Hypothalamus (tissue), 51 donors: ENCODE results near the gene XPNPEP3.
"Not testable (repeated sequence)": the region's sequence is repeated elsewhere in the genome, so short reads cannot be mapped to it uniquely, and the experiment has no call there.

Source experiments
- DNase-seq, 51 donors: peaks; one replicate each; lab custom pipeline; 2025; lab: John Stamatoyannopoulos, UW

Gene XPNPEP3

GRCh38 chr22:40856513-40857308 lies at the start of gene XPNPEP3, which contains the start of gene ST13:
Gene XPNPEP3, plus strand, starts transcription at chr22:40857148. Its CDS starts 34 bp downstream, at chr22:40857182.
Gene ST13, minus strand, starts transcription at chr22:40856639. Its CDS starts 99 bp downstream, at chr22:40856540.
- peak; percentile 86 to 100 (median 95) for DNase-seq

GRCh38 chr22:40808018-40808841 lies 48.7 kb upstream of the XPNPEP3 start:
- peak in 1 of 51 donors; percentile 4 for DNase-seq

GRCh38 chr22:40813912-40814315 lies 43.0 kb upstream of the XPNPEP3 start:
- DNase-seq, result no peak

- no peak for DNase-seq
Measured at GRCh38 chr22:40817737-40818136, 39.2 kb upstream of the XPNPEP3 start.

- peak in 1 of 51 donors; percentile 10 for DNase-seq
Measured at GRCh38 chr22:40818192-40818746, 38.7 kb upstream of the XPNPEP3 start.

- peak; percentile 39 to 94 (median 80) for DNase-seq
Measured at GRCh38 chr22:40818747-40819598, 38.0 kb upstream of the XPNPEP3 start, which contains the start of gene SLC25A17. Gene SLC25A17, minus strand, starts transcription at chr22:40819346. Its CDS starts 98 bp downstream, at chr22:40819248.

GRCh38 chr22:40819599-40820140 lies 37.3 kb upstream of the XPNPEP3 start:
- no peak for DNase-seq

- no peak for DNase-seq
Measured at GRCh38 chr22:40823426-40823825, 33.5 kb upstream of the XPNPEP3 start.

GRCh38 chr22:40826292-40826691 lies 30.7 kb upstream of the XPNPEP3 start:
- not testable (repeated sequence) for DNase-seq

GRCh38 chr22:40826984-40827741 lies 29.8 kb upstream of the XPNPEP3 start:
- no peak for DNase-seq

GRCh38 chr22:40829131-40829530 lies 27.8 kb upstream of the XPNPEP3 start:
- DNase-seq, result no peak

- no peak for DNase-seq
Measured at GRCh38 chr22:40834619-40835018, 22.3 kb upstream of the XPNPEP3 start.

GRCh38 chr22:40838486-40838885 lies 18.5 kb upstream of the XPNPEP3 start:
- DNase-seq, result no peak

- DNase-seq, result no peak
Measured at GRCh38 chr22:40844951-40845350, 12.0 kb upstream of the XPNPEP3 start.

- DNase-seq, result not testable (repeated sequence)
Measured at GRCh38 chr22:40845816-40846215, 11.1 kb upstream of the XPNPEP3 start.

- DNase-seq, result no peak
Measured at GRCh38 chr22:40853333-40853732, 3.6 kb upstream of the XPNPEP3 start.

- no peak for DNase-seq
Measured at GRCh38 chr22:40853961-40854360, 3.0 kb upstream of the XPNPEP3 start.

- DNase-seq, result peak in 2 of 51 donors; percentile 3 to 10
Measured at GRCh38 chr22:40855071-40855978, 1.6 kb upstream of the XPNPEP3 start.
